ENCODE measurements around the gene USP40.

DNA sequence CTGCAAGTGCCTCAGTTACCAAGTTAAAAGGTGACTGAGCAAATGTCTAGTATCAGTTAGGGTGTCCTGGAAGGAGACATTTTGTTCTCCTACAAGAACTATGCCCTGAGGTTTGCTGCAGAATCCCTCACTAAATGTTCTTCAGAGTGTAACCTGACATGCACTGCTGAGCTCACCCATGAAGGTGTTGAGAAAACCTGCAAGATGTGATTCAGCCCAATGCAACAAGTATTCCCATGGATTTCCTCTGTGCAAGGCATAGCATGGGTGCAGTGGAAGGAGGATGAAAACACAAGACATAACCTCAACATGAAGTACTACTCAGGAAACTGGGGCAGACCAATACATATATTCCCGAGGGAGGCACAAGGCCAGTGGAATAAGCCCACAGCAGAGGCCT lies 35.5 kb upstream of the USP40 start:
- TF ChIP-seq MAX (IDR thresholded peaks at IDR 0.05; ENCODE audit: low read depth, low read length) (no peak), CTCF (IDR thresholded peaks at IDR 0.05; ENCODE audit: low read depth, low read length) (no peak)

All from NB4 (cell line).